ENCODE measurements around the gene LSR.

LSR gene

GRCh38 chr19:35248310-35249145, at the start of gene LSR:
LSR (plus strand) TSS chr19:35249002; CDS start chr19:35249023, 21 bp downstream.
- Histone ChIP-seq H3K27me3 (ENCODE audit: insufficient read depth, low read length) (no peaks in the 10 kb centered on the region), H3K4me2 (ENCODE audit: low read length) (peak within 1 kb of the TSS; percentile 71)

GRCh38 chr19:35199481-35199880, 49.3 kb upstream of the LSR start:
- no peak overlapping the region for H3K9ac ChIP-seq (ENCODE audit: low read length)
- H3K27me3 ChIP-seq (ENCODE audit: insufficient read depth, low read length) = no peaks in the 10 kb centered on the region
- no peaks in the 10 kb centered on the region for H3F3A ChIP-seq (ENCODE audit: insufficient read depth, low read length)
- H3K36me3 ChIP-seq (ENCODE audit: insufficient read depth, low read length) = no peaks in the 10 kb centered on the region
- no peak overlapping the region for H3K4me3 ChIP-seq (ENCODE audit: low read depth, low read length, poor library complexity, severe bottlenecking)
- no peaks in the 10 kb centered on the region for H3K79me2 ChIP-seq (ENCODE audit: insufficient read depth, low read length)
- no peak overlapping the region for H3K4me2 ChIP-seq (ENCODE audit: low read length)
- H4K20me1 ChIP-seq (ENCODE audit: insufficient read depth, low read length) = no peaks in the 10 kb centered on the region
- H2AFZ ChIP-seq (ENCODE audit: low read length) = no peak overlapping the region
- TF ChIP-seq EZH2 (IDR thresholded peaks at IDR 0.05; ENCODE audit: borderline replicate concordance, low read length) (no peak), CTCF (IDR thresholded peaks at IDR 0.05; ENCODE audit: low read length) (no peak)
- no peaks in the 10 kb centered on the region for H3K9me3 ChIP-seq (ENCODE audit: low read length)
- H3K9me2 ChIP-seq (ENCODE audit: low read depth, low read length) = no peaks in the 10 kb centered on the region
- H3K4me1 ChIP-seq (ENCODE audit: insufficient read depth, low read length, severe bottlenecking) = peaks cover 28% of the 10 kb centered on the region
- H3K27ac ChIP-seq (ENCODE audit: low read depth, low read length, poor library complexity, severe bottlenecking) = no peak overlapping the region

More at GRCh38 chr19:35248310-35249145, at the start of gene LSR:
- Histone ChIP-seq H3F3A (ENCODE audit: insufficient read depth, low read length) (peaks cover 9% of the 10 kb centered on the region; the same call in 1 of the 2 replicates), H3K4me3 (ENCODE audit: low read depth, low read length, poor library complexity, severe bottlenecking) (peak within 1 kb of the TSS; percentile 90), H3K79me2 (ENCODE audit: insufficient read depth, low read length) (peaks cover 10% of the 10 kb centered on the region; the same call in 1 of the 2 replicates), H2AFZ (ENCODE audit: low read length) (no peak within 1 kb of the TSS; the same call in 1 of the 2 replicates), H3K36me3 (ENCODE audit: insufficient read depth, low read length) (peaks cover 21% of the 10 kb centered on the region), H3K4me1 (ENCODE audit: insufficient read depth, low read length, severe bottlenecking) (peaks cover 21% of the 10 kb centered on the region), H3K27ac (ENCODE audit: low read depth, low read length, poor library complexity, severe bottlenecking) (peak within 1 kb of the TSS; percentile 81), H3K9me2 (ENCODE audit: low read depth, low read length) (no peaks in the 10 kb centered on the region), H4K20me1 (ENCODE audit: insufficient read depth, low read length) (no peaks in the 10 kb centered on the region), H3K9ac (ENCODE audit: low read length) (peak within 1 kb of the TSS; percentile 90), H3K9me3 (ENCODE audit: low read length) (peaks cover 3% of the 10 kb centered on the region)
- no peak for TF ChIP-seq EZH2 (IDR thresholded peaks at IDR 0.05; ENCODE audit: borderline replicate concordance, low read length)
- TF ChIP-seq CTCF (IDR thresholded peaks at IDR 0.05; ENCODE audit: low read length) = no peak

GRCh38 chr19:35202722-35203688, 45.8 kb upstream of the LSR start:
- peaks cover 14% of the 10 kb centered on the region for H3F3A ChIP-seq (ENCODE audit: insufficient read depth, low read length)
- no peak overlapping the region for H2AFZ ChIP-seq (ENCODE audit: low read length)
- no peak for TF ChIP-seq EZH2 (IDR thresholded peaks at IDR 0.05; ENCODE audit: borderline replicate concordance, low read length)
- TF ChIP-seq CTCF (IDR thresholded peaks at IDR 0.05; ENCODE audit: low read length) = no peak
- no peaks in the 10 kb centered on the region for H3K79me2 ChIP-seq (ENCODE audit: insufficient read depth, low read length)
- H3K27ac ChIP-seq (ENCODE audit: low read depth, low read length, poor library complexity, severe bottlenecking) = peak overlapping the region; percentile 98
- H3K9me2 ChIP-seq (ENCODE audit: low read depth, low read length) = no peaks in the 10 kb centered on the region
- peaks cover 61% of the 10 kb centered on the region for H3K4me1 ChIP-seq (ENCODE audit: insufficient read depth, low read length, severe bottlenecking)
- no peak overlapping the region for H3K4me3 ChIP-seq (ENCODE audit: low read depth, low read length, poor library complexity, severe bottlenecking)
- H4K20me1 ChIP-seq (ENCODE audit: insufficient read depth, low read length) = no peaks in the 10 kb centered on the region
- no peaks in the 10 kb centered on the region for H3K36me3 ChIP-seq (ENCODE audit: insufficient read depth, low read length)
- no peak overlapping the region for H3K9ac ChIP-seq (ENCODE audit: low read length)
- H3K27me3 ChIP-seq (ENCODE audit: insufficient read depth, low read length) = no peaks in the 10 kb centered on the region
- no peaks in the 10 kb centered on the region for H3K9me3 ChIP-seq (ENCODE audit: low read length)
- H3K4me2 ChIP-seq (ENCODE audit: low read length) = no peak overlapping the region
